DMS 273 (cell line): ENCODE measurements around the gene GNG7.

Source experiments
- DNase-seq: peaks from one replicate; lab custom pipeline; 2025; ENCODE audit not compliant: unreplicated experiment; lab: John Stamatoyannopoulos, UW

The GNG7 gene

GRCh38 chr19:2726904-2727639, 24.6 kb upstream of the GNG7 start:
- no peak for DNase-seq

GRCh38 chr19:2726160-2726855, 23.8 kb upstream of the GNG7 start:
- no peak for DNase-seq

GRCh38 chr19:2724148-2724557, 21.7 kb upstream of the GNG7 start:
- DNase-seq: no peak

DNA sequence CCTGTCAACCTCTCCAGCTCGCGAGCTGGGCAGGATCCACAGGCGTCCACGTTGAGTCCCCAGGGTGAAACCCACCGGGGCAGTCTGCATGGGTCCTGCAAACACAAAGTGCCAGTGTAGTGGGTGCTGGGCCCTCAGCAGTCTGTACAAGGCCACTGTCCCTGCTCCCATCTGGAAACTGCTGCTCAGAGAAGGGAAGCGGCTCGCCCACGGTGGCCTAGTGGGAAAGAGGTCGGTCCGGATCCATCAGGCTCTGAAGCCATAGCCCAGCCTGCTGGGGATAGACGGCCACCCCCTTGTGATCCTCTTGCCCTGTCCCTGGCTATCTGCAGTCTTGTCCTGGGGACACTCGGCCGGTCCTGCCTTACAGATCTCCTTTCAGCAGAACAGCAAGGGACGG, 21.3 kb upstream of the GNG7 start:
- no peak for DNase-seq

- no peak for DNase-seq
These were observed 20.8 kb upstream of the GNG7 start for GRCh38 chr19:2723345-2723715.

DNA sequence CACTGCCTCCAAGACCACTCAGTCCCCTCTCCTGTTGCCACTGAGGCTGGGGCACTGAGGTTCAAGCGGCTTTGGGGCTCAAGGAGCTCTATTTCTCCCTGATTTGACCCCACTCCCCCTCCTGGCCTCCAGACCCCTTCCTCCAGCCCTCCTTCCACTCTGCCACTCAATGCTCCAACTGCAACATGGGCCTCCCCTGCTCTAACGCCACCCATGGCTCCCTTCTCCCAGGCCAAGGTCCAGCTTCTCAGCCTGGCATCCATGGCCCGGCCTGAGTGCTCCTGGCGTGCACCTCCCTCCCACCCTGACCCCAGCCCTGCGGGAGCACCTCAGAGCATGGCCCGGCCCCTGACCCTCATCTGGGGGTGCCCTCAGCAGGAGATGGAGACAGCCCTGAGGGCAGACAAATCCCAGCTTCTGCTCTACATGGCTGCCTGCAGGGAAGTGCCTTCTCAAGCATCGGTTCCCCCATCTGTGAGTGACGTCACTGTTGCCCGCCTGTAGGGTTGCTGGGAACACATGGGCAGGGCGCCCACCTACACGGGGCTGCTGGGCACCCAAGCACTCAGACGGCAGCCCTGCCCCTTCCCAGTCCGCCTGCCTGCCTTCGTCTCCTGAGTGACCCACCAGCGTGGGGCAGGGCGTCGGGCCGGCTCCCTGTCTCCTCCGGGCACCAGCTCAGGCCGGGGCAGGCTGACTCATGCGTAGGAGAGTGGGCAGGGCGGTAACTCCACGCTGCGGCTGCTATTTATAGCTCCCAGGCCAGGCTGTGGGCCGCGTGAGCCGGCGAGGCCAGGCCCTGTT, 20.2 kb upstream of the GNG7 start:
- DNase-seq: peak; percentile 66

GRCh38 chr19:2721570-2722540, 19.4 kb upstream of the GNG7 start:
- DNase-seq: no peak

- no peak for DNase-seq
These were observed 18.5 kb upstream of the GNG7 start, which contains the start of gene DIRAS1 for GRCh38 chr19:2720777-2721569. Gene DIRAS1 (minus strand): TSS chr19:2721372. CDS start chr19:2717806, 3,566 bp downstream.

- DNase-seq: peak; percentile 75
These were observed 17.7 kb upstream of the GNG7 start for GRCh38 chr19:2719920-2720776.

- DNase-seq: no peak
These were observed 16.8 kb upstream of the GNG7 start for GRCh38 chr19:2719232-2719735.

DNA sequence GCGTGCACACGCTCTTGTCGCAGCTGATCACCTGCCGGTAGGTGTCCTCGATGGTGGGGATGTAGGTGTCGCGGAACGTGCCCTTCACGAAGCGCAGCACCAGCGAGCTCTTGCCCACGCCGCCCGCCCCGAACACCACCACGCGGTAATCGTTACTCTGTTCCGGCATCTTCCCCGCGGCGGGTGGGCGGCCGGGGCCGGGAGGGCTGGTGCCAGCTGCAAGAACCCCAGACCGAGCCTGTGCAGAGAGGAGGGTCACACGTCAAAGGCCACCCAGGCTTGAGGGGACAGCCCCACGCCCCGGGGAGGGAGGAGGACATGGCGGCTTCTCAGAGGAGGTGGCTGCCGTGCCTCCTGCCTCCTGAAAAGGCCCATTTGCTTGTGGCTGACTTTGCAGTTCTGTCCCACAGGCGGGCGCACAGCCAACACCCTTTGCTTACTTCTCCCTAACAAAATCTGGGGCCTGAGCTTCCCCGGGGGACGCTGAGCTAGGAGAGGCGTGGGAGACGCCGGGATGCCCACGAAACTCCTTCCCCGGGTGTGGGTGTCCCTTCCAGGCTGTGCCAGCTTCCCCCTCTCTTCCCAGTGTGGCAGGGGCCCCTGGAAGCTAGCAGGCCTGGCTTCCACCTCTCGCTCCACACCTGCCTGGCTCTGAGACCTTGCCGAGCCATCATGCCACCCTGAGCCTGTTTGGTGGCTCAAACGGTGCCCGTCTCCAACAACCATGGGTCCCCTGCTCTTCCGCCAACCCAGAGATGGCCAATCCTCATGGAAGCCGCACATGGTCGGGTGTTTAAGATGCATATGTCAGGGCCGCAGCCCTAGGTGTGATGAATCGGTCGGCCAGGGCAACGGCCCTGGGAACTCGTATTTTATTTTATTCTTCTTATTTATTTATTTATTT, 15.4 kb upstream of the GNG7 start:
- DNase-seq: no peak

DNA sequence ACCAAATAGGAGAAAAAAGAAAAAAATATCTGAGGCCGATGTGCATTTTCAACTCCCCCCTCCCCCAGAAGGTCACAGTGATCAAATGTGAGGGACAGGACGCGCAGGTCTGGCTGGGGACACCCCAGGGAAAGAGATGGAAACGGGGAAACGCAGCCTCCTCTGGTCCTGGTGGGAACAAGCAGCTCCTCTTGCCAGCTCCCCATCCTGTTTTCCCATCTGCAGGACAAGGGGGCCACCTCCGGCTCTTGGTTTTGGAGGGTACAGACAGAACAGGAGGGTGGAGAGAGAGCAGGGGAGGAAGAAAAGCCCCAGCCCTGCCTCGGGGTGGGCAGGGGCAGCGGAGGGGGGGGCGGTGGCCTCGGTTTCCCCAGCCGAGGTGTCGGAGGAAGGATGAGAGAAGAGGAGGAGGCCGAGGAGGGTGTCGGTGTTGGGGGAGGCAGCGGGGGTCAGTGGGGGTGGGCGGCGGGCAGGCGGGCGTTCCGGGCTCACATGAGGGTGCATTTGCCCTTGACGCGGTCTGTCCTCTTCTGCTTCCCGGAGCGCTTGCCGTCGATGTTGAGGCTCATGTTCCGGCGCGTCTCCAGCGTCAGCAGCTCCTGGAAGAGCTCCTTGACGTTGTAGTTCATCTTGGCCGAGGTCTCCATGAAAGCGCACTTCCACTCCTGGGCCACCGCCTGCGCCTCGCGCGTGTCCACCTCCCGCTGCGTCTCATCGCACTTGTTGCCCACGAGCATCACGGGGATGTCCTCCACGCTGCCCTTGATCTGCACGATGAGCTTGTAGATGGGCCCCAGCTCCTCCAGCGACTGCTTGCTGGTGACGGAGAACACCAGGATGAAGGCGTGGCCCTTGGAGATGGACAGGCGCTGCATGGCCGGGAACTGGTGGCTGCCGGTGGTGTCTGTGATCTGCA, 14.5 kb upstream of the GNG7 start:
- DNase-seq: no peak

DNA sequence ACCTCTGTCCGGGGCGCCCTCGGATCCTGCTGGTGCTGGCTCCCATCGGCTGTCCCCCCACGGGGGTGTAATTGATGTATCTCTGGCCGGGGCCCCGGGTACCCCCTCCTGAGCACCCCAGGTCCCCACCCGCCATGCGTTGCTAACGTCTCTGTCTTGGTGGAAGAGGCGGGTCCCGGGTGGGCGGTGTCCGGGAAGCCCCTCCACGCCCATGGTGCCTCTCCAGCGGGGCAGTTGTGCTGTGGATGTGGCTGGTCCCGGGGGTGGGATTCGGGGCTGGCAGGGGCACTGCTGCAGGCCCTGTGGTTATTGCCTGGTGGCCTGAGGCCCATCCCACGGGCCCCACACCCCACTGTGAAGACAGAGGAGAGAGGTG, 13.8 kb upstream of the GNG7 start:
- no peak for DNase-seq

DNA sequence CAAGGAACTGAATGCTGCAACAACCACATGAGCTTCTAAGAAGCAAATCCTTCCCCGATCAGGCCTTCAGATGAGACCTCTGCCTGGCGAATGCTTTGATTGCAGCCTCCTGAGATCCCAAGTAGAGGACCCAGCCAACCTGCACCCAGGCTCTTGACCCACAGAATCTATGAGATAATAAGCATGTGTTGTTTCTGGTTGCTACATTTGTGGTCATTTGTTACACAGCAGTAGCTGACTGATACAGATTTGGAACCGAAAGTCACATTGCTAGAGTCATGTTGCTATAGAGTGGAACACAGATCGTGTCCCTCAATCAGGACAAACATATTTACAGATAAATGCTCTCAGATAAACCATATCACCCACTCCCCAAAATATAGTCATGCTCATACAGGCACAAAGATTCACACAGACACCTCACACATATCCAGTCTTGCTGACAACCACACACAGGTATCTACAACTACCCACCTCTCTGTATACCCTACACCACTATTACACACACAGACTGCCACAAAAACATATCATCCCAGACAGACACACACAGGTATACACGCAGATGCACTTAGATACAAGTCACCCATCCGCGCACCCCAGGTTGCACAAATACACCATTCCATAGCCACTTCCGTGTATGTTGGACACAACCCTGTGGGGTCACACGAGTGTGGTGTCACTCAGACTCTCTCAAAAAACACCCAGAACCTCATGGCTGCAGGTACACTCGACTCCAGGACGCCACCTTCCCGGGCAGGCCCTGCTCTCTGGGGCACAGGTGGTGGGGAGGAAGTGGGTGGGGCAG, 13.2 kb upstream of the GNG7 start:
- DNase-seq: no peak

GRCh38 chr19:2714531-2715269, 12.2 kb upstream of the GNG7 start:
- DNase-seq: no peak
